Right hindlimb (tissue), 1 donor: ENCODE results near the gene LSAMP.

Experiments used
- DNase-seq: peaks from one replicate; pipeline ENCODE4 v3.0.0-alpha.2; 2018

The LSAMP gene

GRCh38 chr3:116429479-116430269 is 15.6 kb downstream of the LSAMP start:
- DNase-seq, result no peak

- DNase-seq, result no peak
Observed at GRCh38 chr3:116426036-116426435, 19.3 kb downstream of the LSAMP start.

- no peak for DNase-seq
Observed at GRCh38 chr3:116425126-116425525, 20.2 kb downstream of the LSAMP start.

- no peak for DNase-seq
Observed at GRCh38 chr3:116423945-116424344, 21.3 kb downstream of the LSAMP start.

GRCh38 chr3:116423374-116423773 is 21.9 kb downstream of the LSAMP start:
- no peak for DNase-seq

GRCh38 chr3:116417151-116417550 is 28.1 kb downstream of the LSAMP start:
- no peak for DNase-seq

GRCh38 chr3:116413319-116413718 is 32.0 kb downstream of the LSAMP start:
- no peak for DNase-seq

GRCh38 chr3:116408473-116408872 is 36.8 kb downstream of the LSAMP start:
- no peak for DNase-seq

GRCh38 chr3:116405231-116405630 is 40.1 kb downstream of the LSAMP start:
- no peak for DNase-seq

GRCh38 chr3:116399701-116400226 is 45.5 kb downstream of the LSAMP start:
- DNase-seq, result no peak

- no peak for DNase-seq
Observed at GRCh38 chr3:116394365-116394764, 50.9 kb downstream of the LSAMP start.

GRCh38 chr3:116393199-116393598 is 52.1 kb downstream of the LSAMP start:
- DNase-seq, result no peak

- DNase-seq, result no peak
Observed at GRCh38 chr3:116392291-116392690, 53.0 kb downstream of the LSAMP start.

GRCh38 chr3:116391296-116392201 is 53.7 kb downstream of the LSAMP start:
- DNase-seq, result no peak

- no peak for DNase-seq
Observed at GRCh38 chr3:116390318-116390717, 55.0 kb downstream of the LSAMP start.

GRCh38 chr3:116388867-116389385 is 56.4 kb downstream of the LSAMP start:
- no peak for DNase-seq

GRCh38 chr3:116386168-116386567 is 59.1 kb downstream of the LSAMP start:
- no peak for DNase-seq

GRCh38 chr3:116384717-116385116 is 60.6 kb downstream of the LSAMP start:
- no peak for DNase-seq

GRCh38 chr3:116378077-116378476 is 67.2 kb downstream of the LSAMP start:
- DNase-seq, result no peak

- no peak for DNase-seq
Observed at GRCh38 chr3:116374901-116375300, 70.4 kb downstream of the LSAMP start.

GRCh38 chr3:116367761-116368395 is 77.4 kb downstream of the LSAMP start:
- no peak for DNase-seq

- no peak for DNase-seq
Observed at GRCh38 chr3:116356056-116356455, 89.2 kb downstream of the LSAMP start.

- DNase-seq, result no peak
Observed at GRCh38 chr3:116354382-116354781, 90.9 kb downstream of the LSAMP start.
